Stimulated activated CD4-positive, alpha-beta T cell treated with anti-CD3 and anti-CD28 coated beads, Interleukin-4, amount 100 ng/mL, for 1 hour (primary cell): ENCODE measurements around the gene PLBD2.

Source experiments
- DNase-seq: peaks from one replicate; pipeline ENCODE4 v3.0.0-alpha.2; 2020

The PLBD2 gene

DNA sequence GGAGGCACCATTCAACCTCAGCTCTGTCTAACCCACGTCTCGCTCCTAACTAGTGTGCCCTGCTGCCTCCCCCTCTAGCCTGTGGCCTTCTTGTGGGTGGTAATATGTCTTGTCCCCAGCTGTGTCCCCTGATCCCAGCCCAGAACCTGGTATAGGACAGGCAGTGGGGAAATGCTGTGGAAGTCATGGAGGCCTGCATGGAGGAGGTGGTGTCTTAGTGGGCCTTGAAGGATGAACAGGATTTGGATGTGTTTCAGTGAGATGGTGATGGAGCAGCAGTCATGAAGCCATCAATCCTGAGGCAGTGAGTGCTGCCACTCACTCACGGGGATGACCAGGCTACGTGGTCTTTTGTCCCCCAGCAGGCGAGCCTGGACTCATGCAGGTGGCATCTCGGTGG, 13.4 kb downstream of the PLBD2 start:
- no peak for DNase-seq

DNA sequence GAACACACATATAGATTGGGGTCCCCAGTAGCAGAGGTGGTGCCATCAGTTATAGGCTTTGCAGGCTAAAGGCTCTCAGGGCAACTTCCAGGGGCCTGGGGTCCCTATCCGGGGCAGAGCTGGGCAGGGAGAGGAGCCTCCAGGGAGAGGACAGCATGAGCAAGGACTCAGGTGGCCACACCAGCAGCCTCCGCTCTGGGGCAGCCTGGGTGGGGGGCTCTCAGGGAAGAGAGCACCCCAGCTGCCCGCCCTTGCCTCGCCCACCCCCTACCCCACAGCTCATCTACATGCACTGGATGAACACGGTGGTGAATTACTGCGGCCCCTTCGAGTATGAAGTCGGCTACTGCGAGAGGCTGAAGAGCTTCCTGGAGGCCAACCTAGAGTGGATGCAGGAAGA, 14.0 kb downstream of the PLBD2 start:
- DNase-seq, result no peak

DNA sequence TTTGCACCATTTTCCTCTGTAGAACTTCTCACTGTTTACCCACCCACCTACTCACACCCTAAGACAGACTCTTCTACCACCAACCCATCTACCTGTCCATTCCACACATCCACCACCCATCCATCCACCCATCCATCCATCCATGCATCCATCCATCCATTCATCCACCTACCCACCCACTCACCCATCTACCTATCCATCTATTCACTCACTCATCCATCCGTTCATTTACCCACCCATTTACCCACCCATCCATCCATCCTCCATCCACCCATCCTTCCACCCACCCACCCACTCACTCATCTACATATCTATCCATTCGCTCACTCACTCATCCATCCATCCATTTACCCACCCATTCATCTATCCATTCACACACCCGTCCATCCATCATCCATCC, 15.1 kb downstream of the PLBD2 start:
- DNase-seq, result no peak

DNA sequence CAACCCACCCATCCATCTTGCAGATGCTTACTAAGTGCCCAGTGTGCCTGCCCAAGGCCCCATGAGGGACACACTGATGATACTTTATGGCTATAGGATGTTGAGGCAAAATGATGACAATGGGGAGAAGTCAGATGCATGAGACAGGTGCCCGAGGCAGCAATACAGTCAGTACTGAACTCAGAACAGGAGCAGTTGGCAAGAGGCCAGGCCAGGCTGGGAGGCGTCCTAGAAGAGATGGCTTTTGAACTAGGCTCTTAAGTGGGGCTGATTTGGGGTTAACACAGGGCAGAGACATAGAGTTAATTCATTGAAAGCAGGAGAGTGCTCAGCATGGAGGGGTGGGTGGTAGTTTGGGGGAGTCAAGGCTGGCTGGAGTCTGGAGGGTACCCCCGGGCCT, 15.6 kb downstream of the PLBD2 start:
- no peak for DNase-seq

DNA sequence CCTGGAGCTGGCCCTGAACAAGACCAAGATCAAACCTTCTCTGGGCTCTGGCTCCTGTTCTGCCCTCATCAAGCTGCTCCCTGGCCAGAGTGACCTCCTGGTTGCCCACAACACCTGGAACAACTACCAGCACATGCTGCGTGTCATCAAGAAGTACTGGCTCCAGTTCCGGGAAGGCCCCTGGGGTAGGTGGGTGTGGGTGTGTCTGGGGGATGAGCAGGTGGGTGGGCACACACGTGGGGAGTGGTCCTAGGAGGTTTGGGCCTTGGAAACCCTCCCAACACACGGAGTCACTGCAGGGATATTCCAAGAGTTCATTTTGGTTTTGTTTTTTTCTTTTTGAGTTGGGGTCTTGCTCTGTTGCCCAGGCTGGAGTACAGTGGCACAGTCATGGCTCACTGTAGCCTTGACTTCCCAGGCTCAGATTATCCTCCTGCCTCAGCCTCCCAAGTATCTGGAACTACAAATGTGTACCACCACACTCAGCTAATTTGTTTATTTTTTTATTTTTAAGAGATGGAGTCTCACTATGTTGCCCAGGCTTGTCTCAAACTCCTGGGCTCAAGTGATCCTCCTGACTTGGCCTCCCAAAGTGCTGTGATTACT, 16.5 kb downstream of the PLBD2 start:
- no peak for DNase-seq

DNA sequence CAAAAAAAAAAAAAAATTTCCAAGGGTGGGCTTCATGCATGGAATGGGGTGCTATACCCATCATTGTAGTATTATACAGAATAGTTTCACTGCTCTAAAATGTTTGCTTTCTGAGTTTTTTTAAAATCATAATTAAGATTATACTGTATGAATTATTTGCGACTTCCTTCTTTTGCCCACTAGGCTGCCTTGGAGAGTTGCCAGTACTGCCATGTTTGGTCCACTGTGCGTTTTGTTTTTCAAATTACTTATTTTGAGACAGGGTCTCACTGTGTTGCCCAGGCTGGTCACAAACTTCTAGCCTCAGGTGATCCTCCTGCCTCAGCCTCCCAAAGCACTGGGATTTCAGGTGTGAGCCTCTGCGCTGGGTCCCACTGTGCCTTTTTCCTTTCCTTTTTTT, 19.9 kb downstream of the PLBD2 start:
- no peak for DNase-seq

DNA sequence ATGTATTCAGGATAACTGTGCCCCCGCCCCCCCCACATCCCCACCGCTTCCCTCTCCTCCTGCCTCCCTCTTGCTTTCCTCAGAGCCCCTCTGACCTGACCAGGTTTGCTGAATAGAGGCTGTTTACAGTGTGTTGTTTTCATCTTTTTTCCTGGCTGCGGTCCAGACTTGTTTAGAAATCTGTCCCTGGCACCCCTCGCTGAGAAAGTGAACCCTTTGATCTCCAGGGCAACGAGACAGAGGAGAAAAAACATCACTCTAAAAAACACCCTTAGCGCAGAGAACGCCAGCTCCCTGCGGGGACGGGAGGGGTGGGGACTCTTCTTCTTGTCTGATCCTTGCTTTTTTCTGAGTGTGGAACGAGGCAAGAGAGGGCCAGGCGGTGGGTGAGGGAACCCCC, 22.8 kb downstream of the PLBD2 start:
- no peak for DNase-seq

DNA sequence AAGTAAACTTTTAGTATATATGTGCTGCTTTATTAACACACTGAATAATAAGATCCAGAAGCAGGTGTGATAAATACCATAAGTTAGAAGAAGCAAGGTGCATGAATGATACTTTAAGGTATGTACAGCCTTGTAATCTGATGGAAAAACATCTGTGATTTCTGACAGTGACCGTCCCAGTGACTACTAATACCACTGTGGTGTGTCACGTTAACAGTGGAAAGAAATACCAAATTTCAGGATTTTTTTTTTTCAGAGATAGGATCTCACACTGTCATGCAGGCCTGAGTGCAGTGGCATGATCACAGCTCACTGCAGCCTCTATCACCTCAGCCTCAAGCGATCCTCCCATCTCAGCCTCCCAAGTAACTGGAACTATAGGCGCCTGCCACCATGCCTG, 23.8 kb downstream of the PLBD2 start:
- DNase-seq, result no peak

DNA sequence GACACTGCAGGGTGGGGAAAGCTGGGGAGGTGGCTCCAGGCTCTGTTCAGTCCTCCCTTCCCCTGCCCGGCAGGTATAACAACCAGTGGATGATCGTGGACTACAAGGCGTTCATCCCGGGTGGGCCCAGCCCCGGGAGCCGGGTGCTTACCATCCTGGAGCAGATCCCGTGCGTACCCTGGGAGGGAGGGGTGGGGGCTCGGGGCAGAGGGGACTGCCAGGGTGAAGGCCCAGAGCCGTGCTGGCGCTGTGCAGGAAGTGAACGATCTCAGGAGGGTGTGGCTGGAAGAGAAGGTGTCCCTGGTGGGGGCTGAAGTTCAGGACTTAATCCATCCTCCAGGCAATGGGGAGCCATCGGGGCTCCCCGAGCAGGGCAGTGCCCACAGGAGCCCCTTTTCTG, 26.4 kb downstream of the PLBD2 start:
- DNase-seq, result no peak

DNA sequence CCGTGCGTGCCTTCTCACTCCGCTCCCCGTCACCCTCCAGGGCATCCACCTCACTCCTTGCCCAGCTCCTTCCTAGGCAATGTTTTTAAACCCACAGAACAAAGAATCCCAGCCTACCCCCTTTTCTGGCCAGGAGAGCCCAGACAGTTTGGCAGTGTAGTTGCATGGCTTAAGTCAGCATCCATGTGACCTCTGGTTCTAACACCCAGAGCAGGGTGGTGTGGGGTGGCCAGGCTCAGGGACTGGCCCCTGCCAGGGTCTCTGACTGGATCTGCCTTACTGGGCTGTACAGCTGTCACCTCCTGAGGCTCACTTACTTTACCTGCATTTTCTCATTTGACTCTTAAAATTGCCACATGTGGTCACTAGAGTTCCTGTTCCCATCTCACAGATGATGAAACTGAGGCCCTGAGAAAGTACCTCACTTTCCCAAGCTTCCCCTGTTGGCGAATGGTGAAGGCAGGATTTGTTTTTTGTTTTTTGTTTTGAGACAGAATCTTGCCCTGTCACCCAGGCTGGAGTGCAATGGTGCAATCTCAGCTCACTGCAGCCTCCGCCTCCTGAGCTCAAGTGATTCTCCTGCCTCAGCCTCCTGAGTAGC, 27.0 kb downstream of the PLBD2 start:
- DNase-seq, result no peak

DNA sequence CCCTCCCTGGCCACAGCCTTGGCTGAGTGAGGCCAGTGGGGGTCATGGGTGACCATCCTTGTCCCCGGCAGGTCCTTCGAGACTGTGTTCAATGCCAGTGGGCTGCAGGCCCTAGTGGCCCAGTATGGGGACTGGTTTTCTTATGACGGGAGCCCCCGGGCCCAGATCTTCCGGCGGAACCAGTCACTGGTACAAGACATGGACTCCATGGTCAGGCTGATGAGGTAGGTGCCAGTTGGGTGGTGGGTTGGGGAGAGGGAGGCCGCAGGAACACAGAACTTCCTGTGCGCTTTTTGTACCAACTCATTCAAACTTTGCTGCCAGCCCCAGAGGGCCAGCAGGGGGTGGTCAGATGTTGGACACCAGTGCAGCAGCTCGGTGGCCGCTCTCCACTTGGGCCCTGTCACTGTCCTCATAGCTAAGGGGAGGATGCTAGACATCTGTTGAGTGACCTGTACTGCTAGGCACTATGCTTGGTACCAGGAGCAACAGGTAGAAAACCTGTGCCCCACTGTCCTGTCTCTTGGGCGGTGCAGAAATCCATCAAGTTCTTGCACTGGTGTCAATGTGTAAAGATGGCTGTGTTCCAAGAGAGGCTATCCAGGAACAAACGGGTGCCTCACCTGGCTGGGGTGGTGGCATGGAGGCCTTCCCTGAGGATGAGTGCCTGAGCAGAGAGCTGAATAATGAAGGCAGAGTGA, 28.6 kb downstream of the PLBD2 start:
- DNase-seq, result no peak

DNA sequence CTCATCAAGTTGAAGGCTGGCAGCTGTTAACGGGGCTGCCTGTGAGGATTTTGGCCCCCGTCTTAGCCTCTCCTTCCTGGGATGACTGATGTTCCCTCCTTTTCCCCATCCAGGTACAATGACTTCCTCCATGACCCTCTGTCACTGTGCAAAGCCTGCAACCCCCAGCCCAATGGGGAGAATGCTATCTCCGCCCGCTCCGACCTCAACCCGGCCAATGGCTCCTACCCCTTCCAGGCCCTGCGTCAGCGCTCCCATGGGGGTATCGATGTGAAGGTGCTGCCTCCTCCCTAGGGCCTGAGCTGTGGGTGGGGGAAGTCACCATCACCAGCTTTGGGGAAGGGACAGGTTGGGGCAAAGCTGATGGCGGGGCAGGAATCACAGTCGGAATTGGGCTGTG, 29.2 kb downstream of the PLBD2 start:
- DNase-seq, result no peak

DNA sequence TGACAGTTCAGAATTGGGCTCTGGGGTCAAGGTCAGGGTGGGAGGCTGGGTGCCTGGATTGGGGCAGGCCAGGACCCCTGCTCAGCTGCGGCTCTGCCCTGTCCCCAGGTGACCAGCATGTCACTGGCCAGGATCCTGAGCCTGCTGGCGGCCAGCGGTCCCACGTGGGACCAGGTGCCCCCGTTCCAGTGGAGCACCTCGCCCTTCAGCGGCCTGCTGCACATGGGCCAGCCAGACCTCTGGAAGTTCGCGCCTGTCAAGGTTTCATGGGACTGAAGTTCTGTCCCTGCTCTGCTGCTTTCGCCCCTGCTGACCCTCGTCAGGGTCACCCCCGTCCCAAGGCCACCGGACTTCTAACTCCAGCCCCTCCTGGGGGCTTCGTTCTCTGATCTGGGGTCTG, 30.0 kb downstream of the PLBD2 start:
- DNase-seq, result no peak

DNA sequence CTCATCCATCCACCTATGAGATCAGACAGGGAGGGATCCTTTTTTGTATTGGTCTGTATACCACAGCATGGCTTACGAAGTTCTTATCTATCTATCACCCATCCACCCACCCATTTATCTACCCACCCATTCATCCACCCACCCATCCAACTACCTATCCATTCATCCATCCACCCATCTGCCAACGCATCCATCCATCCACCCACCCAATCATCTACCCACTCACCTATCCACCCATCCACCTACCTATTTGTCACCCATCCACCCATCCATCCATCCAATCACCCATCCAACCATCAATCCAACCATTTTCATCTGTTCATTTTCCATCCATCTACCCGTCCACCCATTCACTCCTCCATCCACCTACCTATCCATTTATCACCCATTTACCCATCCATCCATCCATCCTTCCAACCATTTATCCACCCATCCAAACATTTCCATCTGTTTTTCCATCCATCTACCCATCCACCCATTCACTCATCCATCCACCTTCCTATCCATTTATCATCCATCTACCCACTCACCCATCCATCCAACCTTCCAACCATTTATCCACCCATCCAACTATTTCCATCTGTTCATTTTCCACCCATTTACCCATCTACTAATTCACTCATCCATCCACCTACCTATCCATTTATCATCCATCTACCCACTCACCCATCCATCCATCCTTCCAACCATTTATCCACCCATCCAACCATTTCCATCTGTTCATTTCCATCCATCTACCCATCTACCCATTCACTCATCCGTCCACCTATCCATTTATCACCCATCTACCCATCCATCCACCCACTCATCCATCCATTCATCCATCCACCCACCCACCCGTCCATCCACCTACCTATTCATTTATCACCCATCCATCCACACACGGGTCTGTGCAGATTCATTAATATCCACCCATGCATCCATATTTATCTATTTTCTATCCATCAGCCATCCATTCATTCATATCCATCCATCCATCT, 32.0 kb downstream of the PLBD2 start:
- DNase-seq, result no peak

DNA sequence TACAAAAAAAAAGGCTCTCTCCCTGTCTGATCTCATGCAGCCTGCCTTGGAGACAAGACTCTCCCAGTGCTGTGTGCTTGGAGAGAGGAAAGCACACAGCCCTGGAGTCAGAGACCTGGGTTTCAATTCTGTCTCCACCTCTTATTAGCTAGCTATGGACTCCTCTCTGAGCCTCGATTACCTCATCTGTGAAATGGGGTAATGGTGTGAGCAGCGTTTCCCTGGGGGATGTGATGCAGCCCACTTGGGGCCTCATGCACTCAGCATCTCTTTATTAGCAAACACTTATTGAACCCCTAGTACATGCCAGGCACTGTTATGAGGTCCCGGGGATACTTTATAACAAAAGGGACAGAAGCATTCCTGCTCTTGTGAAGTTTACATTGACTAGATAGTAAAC, 32.8 kb downstream of the PLBD2 start:
- no peak for DNase-seq

DNA sequence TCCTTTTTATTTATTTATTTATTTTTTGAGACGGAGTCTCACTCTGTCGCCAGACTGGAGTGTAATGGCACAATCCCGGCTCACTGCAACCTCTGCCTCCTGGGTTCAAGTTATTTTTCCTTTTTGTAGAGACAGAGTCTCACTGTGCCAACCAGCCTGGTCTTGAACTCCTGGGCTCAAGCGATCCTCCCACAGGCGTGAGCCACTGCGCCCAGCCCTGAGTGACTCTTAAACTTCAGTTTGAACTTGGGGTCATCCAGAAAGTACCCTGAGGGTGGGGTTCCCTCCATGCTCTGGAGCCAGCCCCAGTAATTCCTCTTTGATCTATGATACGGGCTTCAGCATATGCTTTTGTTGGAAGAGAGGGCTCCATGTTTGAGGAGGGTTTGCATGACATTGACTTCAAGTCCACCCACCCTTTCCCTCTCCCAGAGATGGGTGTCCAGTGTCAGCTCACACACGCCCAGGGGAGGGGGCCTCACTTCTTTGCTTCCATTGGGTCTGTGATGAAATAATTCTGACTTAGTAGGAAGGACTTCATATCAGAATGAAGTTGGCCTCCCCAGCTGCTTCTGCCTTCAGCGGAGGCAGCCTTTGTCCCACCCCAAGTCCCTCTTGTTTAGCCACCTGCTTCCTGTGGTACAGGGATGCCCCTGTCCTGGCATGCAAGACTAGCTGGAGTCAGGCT, 33.4 kb downstream of the PLBD2 start:
- DNase-seq, result no peak

DNA sequence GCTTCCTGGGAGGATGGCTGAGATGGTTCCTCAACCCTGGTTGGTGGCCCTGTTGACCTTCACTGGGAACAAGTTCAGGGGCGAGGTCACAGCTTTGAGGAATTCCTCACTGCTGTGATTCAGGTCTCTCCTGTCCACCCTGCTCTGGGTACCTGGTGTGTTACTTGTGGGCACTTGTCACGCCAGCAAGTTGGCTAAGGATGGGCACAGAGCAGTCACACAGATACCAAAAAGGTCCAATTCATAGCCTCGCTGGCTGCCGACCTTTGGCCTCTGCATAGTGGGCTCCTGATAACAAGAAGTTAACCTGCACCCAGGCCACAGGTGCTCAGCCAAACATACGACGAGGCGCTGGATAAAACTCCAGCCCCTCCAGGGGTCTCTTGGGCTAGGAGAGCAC, 34.1 kb downstream of the PLBD2 start:
- DNase-seq, result no peak

DNA sequence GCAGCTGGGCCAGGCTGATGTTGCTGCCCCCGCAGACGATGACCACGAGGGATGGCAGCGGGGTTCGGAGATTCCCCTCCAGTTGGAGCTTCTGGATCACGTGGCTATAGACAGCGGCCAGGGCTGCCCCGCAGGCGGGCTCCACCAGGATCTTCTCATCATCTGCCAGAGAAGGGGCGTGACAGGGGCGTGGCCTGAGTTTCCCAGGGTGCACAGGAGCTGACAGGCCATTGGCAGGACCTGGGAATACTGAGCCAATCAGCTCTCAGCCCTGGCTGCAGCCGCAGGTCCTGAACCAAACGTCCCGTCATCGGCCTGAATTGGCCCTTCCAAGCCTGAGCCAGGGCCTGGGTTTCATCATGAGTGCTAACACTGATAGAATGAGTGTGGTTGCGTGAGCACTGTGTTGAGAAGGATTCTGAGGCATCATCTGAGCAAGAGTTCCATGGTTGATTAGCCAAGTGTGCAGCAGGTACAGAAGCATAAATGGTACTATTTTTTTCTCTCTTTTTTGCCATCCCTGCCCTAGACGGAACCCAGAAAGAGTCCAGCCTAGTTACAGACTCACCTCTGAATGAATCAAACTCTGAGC, 34.7 kb downstream of the PLBD2 start:
- DNase-seq, result no peak

DNA sequence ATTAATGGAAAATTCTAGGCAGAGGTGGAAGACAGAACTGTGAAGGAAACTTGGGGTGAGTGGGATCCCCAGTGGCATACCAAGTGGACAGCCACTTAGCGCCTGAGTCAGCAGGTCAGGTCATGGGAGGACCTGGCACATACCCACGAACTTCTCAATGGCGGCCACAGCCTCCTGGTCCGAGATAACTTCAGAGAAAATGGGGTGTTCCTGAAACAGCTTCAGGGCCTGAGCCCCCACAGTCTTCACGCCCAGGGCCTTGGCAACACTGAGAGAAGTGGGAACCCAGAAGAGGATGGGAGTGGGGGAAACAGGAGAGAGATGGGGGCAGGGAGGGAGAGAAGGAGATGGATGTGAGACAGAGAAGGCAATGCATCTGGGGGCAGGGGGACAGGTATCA, 35.4 kb downstream of the PLBD2 start:
- no peak for DNase-seq

DNA sequence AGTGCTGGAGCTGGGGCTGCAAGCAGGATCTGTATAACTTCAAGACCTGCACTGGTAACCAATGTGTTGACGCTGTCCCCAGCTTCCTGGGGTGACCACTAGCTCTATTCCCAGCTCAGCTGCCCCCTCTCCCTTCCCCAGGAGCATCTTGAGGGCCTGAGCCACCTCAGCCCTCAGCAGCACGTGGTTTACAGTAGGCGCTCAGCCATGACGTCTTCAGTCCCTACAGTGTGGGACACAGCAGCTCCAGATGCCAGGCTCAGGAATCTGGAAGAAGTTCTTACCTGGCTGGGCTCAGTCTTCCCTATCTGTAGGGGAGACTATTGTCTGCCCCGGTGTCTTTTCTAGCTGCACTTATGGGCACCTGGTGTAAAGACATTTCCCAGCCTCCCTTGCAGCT, 36.7 kb downstream of the PLBD2 start:
- no peak for DNase-seq

DNA sequence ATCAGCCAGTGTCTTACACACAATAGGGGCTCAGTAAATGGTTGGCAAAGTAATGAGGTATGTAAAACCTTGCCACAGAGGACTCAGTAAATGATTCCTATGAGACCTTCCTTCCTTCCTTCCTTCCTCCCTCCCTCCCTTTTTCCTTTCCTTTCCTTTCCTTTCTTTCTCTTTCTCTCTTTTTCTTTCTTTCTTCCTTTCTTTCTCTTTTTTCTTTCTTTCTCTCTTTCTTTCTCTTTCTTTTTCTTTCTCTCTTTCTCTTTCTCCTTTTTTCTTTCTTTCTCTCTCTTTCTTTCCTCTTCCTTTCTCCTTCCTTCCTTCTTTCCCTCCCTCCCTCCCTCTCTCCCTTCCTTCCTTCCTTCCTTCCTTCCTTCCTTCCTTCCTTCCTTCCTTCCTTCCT, 37.8 kb downstream of the PLBD2 start:
- DNase-seq, result no peak

DNA sequence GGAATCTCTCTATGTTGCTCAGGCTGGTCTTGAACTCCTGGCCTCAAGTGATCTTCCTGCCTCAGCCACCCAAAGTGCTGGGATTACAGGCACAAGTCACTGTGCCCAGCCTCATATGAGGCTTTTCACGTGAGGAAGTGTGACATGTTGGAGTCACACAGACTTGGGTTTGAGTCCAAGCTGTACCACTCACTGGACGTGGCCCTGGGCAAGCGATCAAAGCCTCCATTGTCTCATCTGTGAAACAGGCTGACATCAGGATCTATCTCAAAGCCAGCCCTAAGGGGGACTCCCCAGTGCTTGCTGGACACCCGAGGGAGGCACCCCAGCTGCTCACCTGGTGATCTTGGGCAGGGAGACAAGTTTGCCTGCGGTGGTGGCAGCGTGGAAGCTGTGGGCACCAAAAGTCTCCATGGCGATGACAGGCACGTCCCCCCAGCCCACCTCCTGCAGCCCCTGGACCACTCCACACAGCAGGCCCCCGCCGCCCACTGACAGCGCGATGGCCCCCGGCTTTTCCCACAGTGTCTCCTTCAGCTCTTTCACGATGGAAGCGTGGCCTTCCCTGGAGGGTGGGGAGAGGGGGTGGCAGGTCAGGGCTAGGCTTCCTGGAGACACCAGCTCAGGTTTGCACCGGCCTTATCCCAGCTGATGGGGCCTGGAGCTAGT, 38.6 kb downstream of the PLBD2 start:
- no peak for DNase-seq
